Measurements from ENCODE around the gene NOS2. TPM values are rescaled to one million over a fixed set of nuclear protein-coding genes. Genes with fewer than 3 reads are reported as not detected.

The NOS2 gene
- total RNA-seq, 2 donors from 2014 or later, result 29.7 to 34.5 TPM

GRCh38 chr17:27780092-27780827 is 20.1 kb downstream of the NOS2 start:
- Histone ChIP-seq H3K36me3 (no peaks in the 10 kb centered on the region), H3K9ac (ENCODE audit: low read depth in 2 of 2, low read length in 2 of 2) (no peak overlapping the region), H3K27me3 (no peaks in the 10 kb centered on the region), H3K4me3 (no peak overlapping the region), H3K9me3 (no peaks in the 10 kb centered on the region), H3K4me1 (no peaks in the 10 kb centered on the region), H3K27ac (no peak overlapping the region)
- intact Hi-C loops (cut with DNase I), result no loop called here
- DNase-seq, result no peak
- no peak for TF ChIP-seq CTCF (IDR thresholded peaks at IDR 0.05)

- H3K4me1 ChIP-seq, result no peaks in the 10 kb centered on the region
- no peak for DNase-seq
Observed at GRCh38 chr17:27778183-27778582, 22.1 kb downstream of the NOS2 start.

GRCh38 chr17:27776882-27777624 is 23.3 kb downstream of the NOS2 start:
- no peaks in the 10 kb centered on the region for H3K36me3 ChIP-seq
- H3K4me1 ChIP-seq, result no peaks in the 10 kb centered on the region
- H3K4me3 ChIP-seq, result no peak overlapping the region
- no peaks in the 10 kb centered on the region for H3K27me3 ChIP-seq
- TF ChIP-seq CTCF (IDR thresholded peaks at IDR 0.05), result no peak
- no peaks in the 10 kb centered on the region for H3K9me3 ChIP-seq
- intact Hi-C loops (cut with DNase I), result no loop called here
- H3K9ac ChIP-seq (ENCODE audit: low read depth in 2 of 2, low read length in 2 of 2), result no peak overlapping the region
- H3K27ac ChIP-seq, result no peak overlapping the region
- no peak for DNase-seq

More at GRCh38 chr17:27778183-27778582, 22.1 kb downstream of the NOS2 start:
- no peak for TF ChIP-seq CTCF (IDR thresholded peaks at IDR 0.05)
- Histone ChIP-seq H3K4me3 (no peak overlapping the region), H3K27ac (no peak overlapping the region), H3K9me3 (no peaks in the 10 kb centered on the region), H3K27me3 (no peaks in the 10 kb centered on the region), H3K9ac (ENCODE audit: low read depth in 2 of 2, low read length in 2 of 2) (no peak overlapping the region), H3K36me3 (no peaks in the 10 kb centered on the region)
- intact Hi-C loops (cut with DNase I), result no loop called here

- Histone ChIP-seq H3K9ac (ENCODE audit: low read depth in 2 of 2, low read length in 2 of 2) (no peak overlapping the region), H3K4me3 (no peak overlapping the region), H3K4me1 (no peaks in the 10 kb centered on the region), H3K27ac (no peak overlapping the region), H3K36me3 (no peaks in the 10 kb centered on the region), H3K27me3 (no peaks in the 10 kb centered on the region), H3K9me3 (no peaks in the 10 kb centered on the region)
- DNase-seq, result no peak
- intact Hi-C loops (cut with DNase I), result no loop called here
- no peak for TF ChIP-seq CTCF (IDR thresholded peaks at IDR 0.05)
Observed at GRCh38 chr17:27771586-27771985, 28.7 kb downstream of the NOS2 start.

GRCh38 chr17:27770877-27771276 is 29.5 kb downstream of the NOS2 start:
- TF ChIP-seq CTCF (IDR thresholded peaks at IDR 0.05), result no peak
- no peak overlapping the region for H3K27ac ChIP-seq
- intact Hi-C loops (cut with DNase I), result no loop called here
- H3K4me1 ChIP-seq, result no peaks in the 10 kb centered on the region
- H3K9ac ChIP-seq (ENCODE audit: low read depth in 2 of 2, low read length in 2 of 2), result no peak overlapping the region
- no peak overlapping the region for H3K4me3 ChIP-seq
- H3K36me3 ChIP-seq, result no peaks in the 10 kb centered on the region
- no peaks in the 10 kb centered on the region for H3K9me3 ChIP-seq
- no peak for DNase-seq
- H3K27me3 ChIP-seq, result no peaks in the 10 kb centered on the region
